HEK293 (cell line): ENCODE data around the gene FERMT1.

ENCODE experiments used
- CTCF ChIA-PET: fragments of 350-600 bp; formaldehyde crosslinking; extraction: SDS; loops from one replicate; lab custom pipeline; 2021; ENCODE audit warnings: antibody characterized with exemption; lab: Yijun Ruan, JAX
- POLR2A ChIA-PET: fragments of 300-600 bp; formaldehyde crosslinking; extraction: SDS; loops from one replicate; lab custom pipeline; 2020; ENCODE audit warnings: antibody characterized with exemption, inconsistent platforms; lab: Yijun Ruan, JAX
- H3K27ac ChIP-seq: fragments of 200-500 bp; sonication (Bioruptor generic); 2 replicates; pipeline ENCODE4 v1.5.1; 2014; ENCODE audit warnings: low read depth, low read length, control low read depth, inconsistent platforms; ENCODE audit errors: extremely low read depth
- H3K36me3 ChIP-seq, 2 experiments: fragments of 200-500 bp in 1 of 2; sonication (Bioruptor generic) in 1 of 2; 1 replicate in 1 of 2; 2 replicates in 1 of 2; pipeline ENCODE4 v1.5.1; 2014 to 2017; ENCODE audit warnings: inconsistent platforms in 2 of 2, low read length in 2 of 2; ENCODE audit not compliant: control insufficient read depth in 2 of 2, insufficient read depth in 1 of 2
- H3K4me1 ChIP-seq: fragments of 200-500 bp; sonication (Bioruptor generic); 2 replicates; pipeline ENCODE4 v1.5.1; 2014; ENCODE audit warnings: mild to moderate bottlenecking, low read length, inconsistent platforms; ENCODE audit not compliant: control insufficient read depth, insufficient read depth
- H3K4me3 ChIP-seq: 2 replicates; pipeline ENCODE4 v1.5.1; 2011; ENCODE audit warnings: low read depth, mild to moderate bottlenecking, control low read depth, low read length, moderate library complexity
- H3K9me3 ChIP-seq: fragments of 200-500 bp; sonication (Bioruptor generic); 2 replicates; pipeline ENCODE4 v1.5.1; 2014; ENCODE audit warnings: low read depth, low read length, inconsistent platforms; ENCODE audit not compliant: control insufficient read depth, insufficient read depth
- HOXA7 ChIP-seq: sonication (generic); formaldehyde crosslinking; IDR thresholded peaks from 2 replicates; pipeline ENCODE4 v1.8.1; 2022; ENCODE audit warnings: missing genetic modification reagents, borderline replicate concordance
- MYNN ChIP-seq: fragments of 450-650 bp; formaldehyde crosslinking; IDR thresholded peaks from 2 replicates; pipeline ENCODE4 v1.5.1; 2016; ENCODE audit warnings: missing biosample characterization, missing genetic modification characterization, borderline replicate concordance
- OSR2 ChIP-seq: fragments of 450-650 bp; formaldehyde crosslinking; IDR thresholded peaks from 2 replicates; pipeline ENCODE4 v1.5.1; 2016; ENCODE audit warnings: missing biosample characterization, missing genetic modification characterization
- RBAK ChIP-seq: fragments of 450-650 bp; formaldehyde crosslinking; IDR thresholded peaks from 2 replicates; pipeline ENCODE4 v1.5.1; 2016; ENCODE audit warnings: missing biosample characterization, missing genetic modification characterization
- YY1 ChIP-seq: fragments of 450-650 bp; formaldehyde crosslinking; IDR thresholded peaks from 2 replicates; pipeline ENCODE4 v1.5.1; 2018; ENCODE audit warnings: missing biosample characterization, missing genetic modification characterization
- ZFP69B ChIP-seq: fragments of 450-650 bp; formaldehyde crosslinking; IDR thresholded peaks from 2 replicates; pipeline ENCODE4 v1.5.1; 2016; ENCODE audit warnings: missing biosample characterization, missing genetic modification characterization
- ZNF157 ChIP-seq: fragments of 450-650 bp; formaldehyde crosslinking; IDR thresholded peaks from 2 replicates; pipeline ENCODE4 v1.5.1; 2016; ENCODE audit warnings: missing biosample characterization, missing genetic modification characterization
- ZNF175 ChIP-seq: fragments of 450-650 bp; formaldehyde crosslinking; IDR thresholded peaks from 2 replicates; pipeline ENCODE4 v1.5.1; 2016; ENCODE audit warnings: missing biosample characterization, missing genetic modification characterization
- ZNF324 ChIP-seq: fragments of 450-650 bp; formaldehyde crosslinking; IDR thresholded peaks from 2 replicates; pipeline ENCODE4 v1.5.1; 2016; ENCODE audit warnings: missing biosample characterization, missing genetic modification characterization
- ZNF544 ChIP-seq: fragments of 450-650 bp; formaldehyde crosslinking; IDR thresholded peaks from 2 replicates; pipeline ENCODE4 v1.5.0; 2017; ENCODE audit warnings: missing biosample characterization, missing genetic modification characterization
- ZNF548 ChIP-seq: fragments of 450-650 bp; formaldehyde crosslinking; IDR thresholded peaks from 2 replicates; pipeline ENCODE4 v1.5.1; 2016; ENCODE audit warnings: missing biosample characterization, missing genetic modification characterization
- ZNF610 ChIP-seq: fragments of 450-650 bp; formaldehyde crosslinking; IDR thresholded peaks from 2 replicates; pipeline ENCODE4 v1.5.1; 2016; ENCODE audit warnings: missing biosample characterization, missing genetic modification characterization, borderline replicate concordance
- ZNF624 ChIP-seq: fragments of 450-650 bp; formaldehyde crosslinking; IDR thresholded peaks from 2 replicates; pipeline ENCODE4 v1.5.1; 2017; ENCODE audit warnings: missing biosample characterization, missing genetic modification characterization
- ZNF768 ChIP-seq: fragments of 450-650 bp; formaldehyde crosslinking; IDR thresholded peaks from 2 replicates; pipeline ENCODE4 v1.5.1; 2018; ENCODE audit warnings: missing biosample characterization, mild to moderate bottlenecking, missing genetic modification characterization
- ZNF776 ChIP-seq: fragments of 450-650 bp; formaldehyde crosslinking; IDR thresholded peaks from 2 replicates; pipeline ENCODE4 v1.5.0; 2017; ENCODE audit warnings: missing biosample characterization, missing genetic modification characterization, borderline replicate concordance
- ZNF791 ChIP-seq: fragments of 450-650 bp; formaldehyde crosslinking; IDR thresholded peaks from 2 replicates; pipeline ENCODE4 v1.5.1; 2016; ENCODE audit warnings: missing biosample characterization, missing genetic modification characterization
- ZNF837 ChIP-seq: fragments of 450-650 bp; formaldehyde crosslinking; IDR thresholded peaks from 2 replicates; pipeline ENCODE4 v1.5.1; 2016; ENCODE audit warnings: missing biosample characterization, missing genetic modification characterization
- ZSCAN23 ChIP-seq: fragments of 450-650 bp; formaldehyde crosslinking; IDR thresholded peaks from 2 replicates; pipeline ENCODE4 v1.5.1; 2016; ENCODE audit warnings: missing biosample characterization, missing genetic modification characterization
- TF ChIP-seq, protein P1 (sequence below): fragments of 450-650 bp; formaldehyde crosslinking; IDR thresholded peaks from 2 replicates; pipeline ENCODE4 v1.5.1; 2016; ENCODE audit warnings: missing biosample characterization, missing genetic modification characterization, low read depth
- TF ChIP-seq, protein P2 (sequence below): fragments of 450-650 bp; formaldehyde crosslinking; IDR thresholded peaks from 2 replicates; pipeline ENCODE4 v1.5.1; 2017; ENCODE audit warnings: missing biosample characterization, mild to moderate bottlenecking, missing genetic modification characterization, moderate library complexity
- TF ChIP-seq, protein P3 (sequence below): fragments of 450-650 bp; formaldehyde crosslinking; IDR thresholded peaks from 2 replicates; pipeline ENCODE4 v1.5.1; 2016; ENCODE audit warnings: missing biosample characterization, missing genetic modification characterization, borderline replicate concordance

The FERMT1 gene

DNA sequence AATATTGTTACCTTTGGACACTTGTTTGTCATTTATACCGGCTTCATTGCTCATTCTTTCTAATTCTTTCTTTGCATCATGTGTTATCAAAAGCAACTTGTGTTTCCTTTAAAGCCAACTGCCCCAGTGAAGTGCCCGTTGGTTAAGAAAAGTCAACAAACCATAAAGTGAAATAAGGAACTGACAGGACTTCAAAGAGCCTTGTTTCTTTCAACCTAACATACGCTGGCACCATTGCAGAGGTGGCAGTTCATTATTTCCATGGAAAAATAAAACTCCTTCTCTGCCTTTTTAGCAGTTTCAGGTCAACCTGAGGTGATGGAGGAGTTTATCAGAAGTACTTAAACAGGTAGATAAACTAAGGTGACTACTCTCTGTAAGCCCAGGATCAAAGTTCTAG lies 28.8 kb downstream of the FERMT1 start:
- H3K4me1 ChIP-seq, result no peaks in the 10 kb centered on the region
- CTCF ChIA-PET, result no interaction called here
- TF ChIP-seq ZSCAN23 (no peak), ZNF548 (tag by site-specific recombination) (no peak), MYNN (no peak), ZNF324 (tag by site-specific recombination) (no peak), ZNF544 (tag by site-specific recombination) (no peak), ZNF610 (tag by site-specific recombination) (no peak), ZNF175 (no peak), OSR2 (tag by site-specific recombination) (no peak), ZNF776 (tag by site-specific recombination) (no peak), ZNF837 (tag by site-specific recombination) (no peak)
- TF ChIP-seq, protein P1, sequence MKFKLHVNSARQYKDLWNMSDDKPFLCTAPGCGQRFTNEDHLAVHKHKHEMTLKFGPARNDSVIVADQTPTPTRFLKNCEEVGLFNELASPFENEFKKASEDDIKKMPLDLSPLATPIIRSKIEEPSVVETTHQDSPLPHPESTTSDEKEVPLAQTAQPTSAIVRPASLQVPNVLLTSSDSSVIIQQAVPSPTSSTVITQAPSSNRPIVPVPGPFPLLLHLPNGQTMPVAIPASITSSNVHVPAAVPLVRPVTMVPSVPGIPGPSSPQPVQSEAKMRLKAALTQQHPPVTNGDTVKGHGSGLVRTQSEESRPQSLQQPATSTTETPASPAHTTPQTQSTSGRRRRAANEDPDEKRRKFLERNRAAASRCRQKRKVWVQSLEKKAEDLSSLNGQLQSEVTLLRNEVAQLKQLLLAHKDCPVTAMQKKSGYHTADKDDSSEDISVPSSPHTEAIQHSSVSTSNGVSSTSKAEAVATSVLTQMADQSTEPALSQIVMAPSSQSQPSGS (tag by site-specific recombination), result no peak
- TF ChIP-seq, all 188 proteins: peak for 0
- POLR2A ChIA-PET, result no interaction called here
- Histone ChIP-seq H3K4me3 (no peak overlapping the region), H3K36me3 (no peaks in the 10 kb centered on the region; a peak in 1 of 3 replicates), H3K27ac (no peak overlapping the region), H3K9me3 (no peaks in the 10 kb centered on the region)

- ChIA-PET CTCF (no interaction called here), POLR2A (no interaction called here)
- H3K27ac ChIP-seq, result no peak overlapping the region
Observed at GRCh38 chr20:6091661-6092060, 31.2 kb downstream of the FERMT1 start.

More at GRCh38 chr20:6091661-6092060, 31.2 kb downstream of the FERMT1 start:
- TF ChIP-seq ZNF624 (tag by site-specific recombination), result no peak
- no peak for TF ChIP-seq ZNF610 (tag by site-specific recombination)
- no peak for TF ChIP-seq ZNF768 (tag by site-specific recombination)
- no peak for TF ChIP-seq YY1 (tag by site-specific recombination)
- TF ChIP-seq ZNF548 (tag by site-specific recombination), result no peak
- TF ChIP-seq, protein P2, sequence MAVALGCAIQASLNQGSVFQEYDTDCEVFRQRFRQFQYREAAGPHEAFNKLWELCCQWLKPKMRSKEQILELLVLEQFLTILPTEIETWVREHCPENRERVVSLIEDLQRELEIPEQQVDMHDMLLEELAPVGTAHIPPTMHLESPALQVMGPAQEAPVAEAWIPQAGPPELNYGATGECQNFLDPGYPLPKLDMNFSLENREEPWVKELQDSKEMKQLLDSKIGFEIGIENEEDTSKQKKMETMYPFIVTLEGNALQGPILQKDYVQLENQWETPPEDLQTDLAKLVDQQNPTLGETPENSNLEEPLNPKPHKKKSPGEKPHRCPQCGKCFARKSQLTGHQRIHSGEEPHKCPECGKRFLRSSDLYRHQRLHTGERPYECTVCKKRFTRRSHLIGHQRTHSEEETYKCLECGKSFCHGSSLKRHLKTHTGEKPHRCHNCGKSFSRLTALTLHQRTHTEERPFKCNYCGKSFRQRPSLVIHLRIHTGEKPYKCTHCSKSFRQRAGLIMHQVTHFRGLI, result no peak
- no peak for TF ChIP-seq ZNF791 (tag by site-specific recombination)
- no peak for TF ChIP-seq ZNF157 (tag by site-specific recombination)
- no peak for TF ChIP-seq ZFP69B (tag by site-specific recombination)
- no peak for TF ChIP-seq HOXA7 (CRISPR knock-in tag)
- TF ChIP-seq, protein P3, sequence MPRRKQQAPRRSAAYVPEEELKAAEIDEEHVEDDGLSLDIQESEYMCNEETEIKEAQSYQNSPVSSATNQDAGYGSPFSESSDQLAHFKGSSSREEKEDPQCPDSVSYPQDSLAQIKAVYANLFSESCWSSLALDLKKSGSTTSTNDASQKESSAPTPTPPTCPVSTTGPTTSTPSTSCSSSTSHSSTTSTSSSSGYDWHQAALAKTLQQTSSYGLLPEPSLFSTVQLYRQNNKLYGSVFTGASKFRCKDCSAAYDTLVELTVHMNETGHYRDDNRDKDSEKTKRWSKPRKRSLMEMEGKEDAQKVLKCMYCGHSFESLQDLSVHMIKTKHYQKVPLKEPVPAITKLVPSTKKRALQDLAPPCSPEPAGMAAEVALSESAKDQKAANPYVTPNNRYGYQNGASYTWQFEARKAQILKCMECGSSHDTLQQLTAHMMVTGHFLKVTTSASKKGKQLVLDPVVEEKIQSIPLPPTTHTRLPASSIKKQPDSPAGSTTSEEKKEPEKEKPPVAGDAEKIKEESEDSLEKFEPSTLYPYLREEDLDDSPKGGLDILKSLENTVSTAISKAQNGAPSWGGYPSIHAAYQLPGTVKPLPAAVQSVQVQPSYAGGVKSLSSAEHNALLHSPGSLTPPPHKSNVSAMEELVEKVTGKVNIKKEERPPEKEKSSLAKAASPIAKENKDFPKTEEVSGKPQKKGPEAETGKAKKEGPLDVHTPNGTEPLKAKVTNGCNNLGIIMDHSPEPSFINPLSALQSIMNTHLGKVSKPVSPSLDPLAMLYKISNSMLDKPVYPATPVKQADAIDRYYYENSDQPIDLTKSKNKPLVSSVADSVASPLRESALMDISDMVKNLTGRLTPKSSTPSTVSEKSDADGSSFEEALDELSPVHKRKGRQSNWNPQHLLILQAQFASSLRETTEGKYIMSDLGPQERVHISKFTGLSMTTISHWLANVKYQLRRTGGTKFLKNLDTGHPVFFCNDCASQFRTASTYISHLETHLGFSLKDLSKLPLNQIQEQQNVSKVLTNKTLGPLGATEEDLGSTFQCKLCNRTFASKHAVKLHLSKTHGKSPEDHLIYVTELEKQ, result no peak
- TF ChIP-seq RBAK (tag by site-specific recombination), result no peak
- Histone ChIP-seq H3K4me1 (no peaks in the 10 kb centered on the region), H3K36me3 (no peaks in the 10 kb centered on the region; a peak in 1 of 3 replicates), H3K4me3 (no peak overlapping the region), H3K9me3 (no peaks in the 10 kb centered on the region)
